ENCODE results near the gene CDC73. TPM values are rescaled to one million over a fixed set of nuclear protein-coding genes. Genes with fewer than 3 reads are reported as not detected.
A peak's percentile ranks its signal among the peaks of the same experiment; 100 is the strongest.

CDC73 gene
- total RNA-seq, 2 experiments from 2014 or later: 65.4 to 66.5 TPM

DNA sequence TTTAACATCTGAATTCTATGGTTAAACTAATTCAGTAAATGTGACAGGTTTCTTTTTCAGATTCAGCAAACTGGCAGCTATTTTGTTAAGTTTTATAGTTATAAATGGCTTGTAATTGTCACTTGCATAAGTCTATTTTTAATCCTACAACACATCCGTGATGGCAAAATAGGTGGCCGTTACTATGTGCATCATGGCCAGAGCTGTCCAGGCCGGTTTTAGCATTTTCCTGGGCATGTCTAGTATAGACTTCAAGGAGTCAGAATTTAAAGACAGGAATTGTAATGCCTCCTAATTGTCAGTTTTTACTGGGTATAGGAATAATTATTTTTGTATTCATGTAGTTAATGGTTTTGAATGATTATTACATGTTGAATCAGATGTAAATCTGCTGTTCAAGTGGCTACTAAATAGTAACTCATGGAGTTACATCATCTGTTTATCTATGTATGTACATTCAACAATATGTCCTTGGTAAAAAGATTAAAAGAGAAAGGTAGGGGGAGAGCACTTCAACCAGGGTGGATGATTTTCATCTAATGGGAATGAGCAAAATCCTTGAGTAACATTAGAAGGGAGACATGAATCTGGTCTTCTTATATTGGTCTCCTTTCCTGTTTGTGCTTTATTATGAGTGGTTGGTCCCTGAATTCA is 67.7 kb downstream of the CDC73 start:
- no peak for DNase-seq
- TF ChIP-seq, protein P1, sequence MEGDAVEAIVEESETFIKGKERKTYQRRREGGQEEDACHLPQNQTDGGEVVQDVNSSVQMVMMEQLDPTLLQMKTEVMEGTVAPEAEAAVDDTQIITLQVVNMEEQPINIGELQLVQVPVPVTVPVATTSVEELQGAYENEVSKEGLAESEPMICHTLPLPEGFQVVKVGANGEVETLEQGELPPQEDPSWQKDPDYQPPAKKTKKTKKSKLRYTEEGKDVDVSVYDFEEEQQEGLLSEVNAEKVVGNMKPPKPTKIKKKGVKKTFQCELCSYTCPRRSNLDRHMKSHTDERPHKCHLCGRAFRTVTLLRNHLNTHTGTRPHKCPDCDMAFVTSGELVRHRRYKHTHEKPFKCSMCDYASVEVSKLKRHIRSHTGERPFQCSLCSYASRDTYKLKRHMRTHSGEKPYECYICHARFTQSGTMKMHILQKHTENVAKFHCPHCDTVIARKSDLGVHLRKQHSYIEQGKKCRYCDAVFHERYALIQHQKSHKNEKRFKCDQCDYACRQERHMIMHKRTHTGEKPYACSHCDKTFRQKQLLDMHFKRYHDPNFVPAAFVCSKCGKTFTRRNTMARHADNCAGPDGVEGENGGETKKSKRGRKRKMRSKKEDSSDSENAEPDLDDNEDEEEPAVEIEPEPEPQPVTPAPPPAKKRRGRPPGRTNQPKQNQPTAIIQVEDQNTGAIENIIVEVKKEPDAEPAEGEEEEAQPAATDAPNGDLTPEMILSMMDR (IDR thresholded peaks at IDR 0.05): no peak
- H3K27ac ChIP-seq (ENCODE audit: low read depth in 1 of 2, low read length in 2 of 2): no peak overlapping the region
- no peak overlapping the region for H3K4me3 ChIP-seq (ENCODE audit: low read length)
- no peaks in the 10 kb centered on the region for H3K27me3 ChIP-seq (ENCODE audit: control insufficient read depth in 1 of 2, insufficient read depth in 2 of 2, low read length in 2 of 2)
- Mint-ChIP-seq H3K36me3 (ENCODE audit: low read depth) (peaks cover 41% of the 10 kb centered on the region), H3K4me1 (ENCODE audit: low read depth) (peaks cover 84% of the 10 kb centered on the region), H3K9me3 (peaks cover 2% of the 10 kb centered on the region), H3K27me3 (no peaks in the 10 kb centered on the region), H3K4me3 (no peak overlapping the region), H3K27ac (no peak overlapping the region)
- CTCF ChIA-PET: no interaction called here
- no peak for ATAC-seq (ENCODE audit: poor library complexity)
- peaks cover 7% of the 10 kb centered on the region for H3K4me1 ChIP-seq (ENCODE audit: insufficient read depth, low read length)
- intact Hi-C loops (cut with DNase I, micrococcal nuclease): loop anchor here in 1 of 2 experiments (5.0 to 10.0 kb wide), 3 partner anchors 218 to 975 kb away; no protein-coding TSS in a partner anchor
- peaks cover 0 to 8% of the 10 kb centered on the region in 2 experiments for H3K9me3 ChIP-seq (ENCODE audit: control insufficient read depth in 1 of 2, insufficient read depth in 1 of 2, low read length in 2 of 2)
- H3K36me3 ChIP-seq (ENCODE audit: insufficient read depth, low read length): no peaks in the 10 kb centered on the region
- POLR2A ChIA-PET: interaction anchor here (0.8 kb wide), 1 partner anchor 566 kb away, joined by 3 read pairs; no protein-coding TSS in a partner anchor

DNA sequence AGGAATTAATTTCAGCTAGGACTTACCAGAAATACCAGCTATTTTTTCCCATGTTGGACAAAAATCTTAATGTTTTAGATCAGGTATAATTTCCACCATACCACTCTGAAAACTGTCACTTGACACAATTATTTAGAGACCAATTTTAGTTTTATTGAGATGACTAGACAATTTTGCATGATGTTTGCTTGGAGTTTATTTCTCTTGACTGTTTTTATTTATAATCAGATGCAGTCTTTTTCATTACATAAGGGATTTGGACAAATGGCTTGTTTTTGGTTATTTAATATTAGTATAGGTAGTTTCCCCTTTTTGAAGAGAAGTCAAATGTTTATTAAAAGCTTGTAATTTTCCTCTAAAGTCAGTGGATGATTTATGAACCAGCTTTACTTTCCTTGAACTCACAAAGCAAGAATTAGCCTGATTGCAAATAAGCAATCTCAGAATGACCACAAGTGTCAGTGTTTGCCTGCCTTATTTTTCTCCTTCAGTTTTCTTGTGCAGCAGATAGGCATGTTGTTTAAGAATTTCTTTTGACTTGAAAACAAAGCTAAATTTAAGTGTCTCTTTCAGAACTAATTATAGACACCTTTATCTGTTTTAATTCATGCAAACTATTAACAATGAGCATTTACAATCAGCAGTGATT is 68.4 kb downstream of the CDC73 start:
- ChIA-PET POLR2A (interaction anchor here (1.0 to 1.2 kb wide), 2 partner anchors 11 to 350 kb away, joined by 3 read pairs; no protein-coding TSS in a partner anchor), CTCF (interaction anchor here (1.1 kb wide), 1 partner anchor 9 kb away, joined by 4 read pairs; no protein-coding TSS in a partner anchor)
- H3K27me3 ChIP-seq (ENCODE audit: control insufficient read depth in 1 of 2, insufficient read depth in 2 of 2, low read length in 2 of 2): no peaks in the 10 kb centered on the region
- DNase-seq (peak in 3 of 14 experiments; percentile 11 to 28 (median 14)), ATAC-seq (ENCODE audit: poor library complexity) (no peak)
- peaks cover 2% of the 10 kb centered on the region for H3K9me3 Mint-ChIP-seq
- H3K4me3 ChIP-seq (ENCODE audit: low read length): no peak overlapping the region
- peak overlapping the region; percentile 19 for H3K27ac Mint-ChIP-seq
- H3K27me3 Mint-ChIP-seq: no peaks in the 10 kb centered on the region
- peaks cover 47% of the 10 kb centered on the region for H3K36me3 Mint-ChIP-seq (ENCODE audit: low read depth)
- intact Hi-C loops (cut with DNase I, micrococcal nuclease): no loop called here
- H3K9me3 ChIP-seq (ENCODE audit: control insufficient read depth in 1 of 2, insufficient read depth in 1 of 2, low read length in 2 of 2): peaks cover 0 to 8% of the 10 kb centered on the region in 2 experiments
- no peak overlapping the region for H3K27ac ChIP-seq (ENCODE audit: low read depth in 1 of 2, low read length in 2 of 2)
- TF ChIP-seq, protein P1 (IDR thresholded peaks at IDR 0.05): no peak
- H3K4me1 Mint-ChIP-seq (ENCODE audit: low read depth): peaks cover 82% of the 10 kb centered on the region
- no peaks in the 10 kb centered on the region for H3K36me3 ChIP-seq (ENCODE audit: insufficient read depth, low read length)
- peaks cover 7% of the 10 kb centered on the region for H3K4me1 ChIP-seq (ENCODE audit: insufficient read depth, low read length)
- no peak overlapping the region for H3K4me3 Mint-ChIP-seq

DNA sequence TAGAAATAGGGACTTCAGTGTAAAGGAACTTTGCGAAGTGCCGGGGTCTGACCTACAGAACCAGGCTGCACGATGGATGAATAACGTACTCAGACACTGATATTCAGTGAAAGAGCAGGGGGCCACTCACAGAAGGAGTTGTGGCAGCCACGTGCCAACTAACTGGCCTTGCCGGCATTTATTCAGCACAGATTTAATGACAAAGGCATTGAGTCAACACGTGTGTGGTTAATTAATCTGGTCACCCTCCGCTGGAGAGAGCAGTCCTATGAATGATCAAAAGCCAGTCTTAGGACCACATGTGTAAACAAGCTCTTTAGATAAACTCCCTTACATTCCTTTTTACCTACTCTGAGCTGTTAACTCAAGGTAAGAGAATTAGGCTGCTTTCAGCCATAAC is 70.8 kb downstream of the CDC73 start:
- H3K9me3 ChIP-seq (ENCODE audit: control insufficient read depth in 1 of 2, insufficient read depth in 1 of 2, low read length in 2 of 2): peaks cover 0 to 8% of the 10 kb centered on the region in 2 experiments
- DNase-seq (no peak), ATAC-seq (ENCODE audit: poor library complexity) (no peak)
- H3K4me1 ChIP-seq (ENCODE audit: insufficient read depth, low read length): peaks cover 4% of the 10 kb centered on the region
- H3K27me3 ChIP-seq (ENCODE audit: control insufficient read depth in 1 of 2, insufficient read depth in 2 of 2, low read length in 2 of 2): no peaks in the 10 kb centered on the region
- Mint-ChIP-seq H3K27ac (no peak overlapping the region), H3K4me3 (no peak overlapping the region), H3K9me3 (peaks cover 2% of the 10 kb centered on the region), H3K4me1 (ENCODE audit: low read depth) (peaks cover 76% of the 10 kb centered on the region), H3K27me3 (no peaks in the 10 kb centered on the region), H3K36me3 (ENCODE audit: low read depth) (peaks cover 57% of the 10 kb centered on the region)
- intact Hi-C loops (cut with DNase I, micrococcal nuclease): no loop called here
- no peak overlapping the region for H3K4me3 ChIP-seq (ENCODE audit: low read length)
- TF ChIP-seq, protein P1 (IDR thresholded peaks at IDR 0.05): no peak
- H3K27ac ChIP-seq (ENCODE audit: low read depth in 1 of 2, low read length in 2 of 2): no peak overlapping the region
- POLR2A ChIA-PET: no interaction called here
- CTCF ChIA-PET: no interaction called here
- no peaks in the 10 kb centered on the region for H3K36me3 ChIP-seq (ENCODE audit: insufficient read depth, low read length)
